Activated CD4-positive, alpha-beta T cell treated with anti-CD3 and anti-CD28 coated beads for 48 hours (primary cell): ENCODE data around the gene ZNF75A.
A peak's percentile ranks its signal among the peaks of the same experiment; 100 is the strongest.

Experiments
- DNase-seq: peaks from one replicate; pipeline ENCODE4 v3.0.0-alpha.2; 2020

ZNF75A gene

DNA sequence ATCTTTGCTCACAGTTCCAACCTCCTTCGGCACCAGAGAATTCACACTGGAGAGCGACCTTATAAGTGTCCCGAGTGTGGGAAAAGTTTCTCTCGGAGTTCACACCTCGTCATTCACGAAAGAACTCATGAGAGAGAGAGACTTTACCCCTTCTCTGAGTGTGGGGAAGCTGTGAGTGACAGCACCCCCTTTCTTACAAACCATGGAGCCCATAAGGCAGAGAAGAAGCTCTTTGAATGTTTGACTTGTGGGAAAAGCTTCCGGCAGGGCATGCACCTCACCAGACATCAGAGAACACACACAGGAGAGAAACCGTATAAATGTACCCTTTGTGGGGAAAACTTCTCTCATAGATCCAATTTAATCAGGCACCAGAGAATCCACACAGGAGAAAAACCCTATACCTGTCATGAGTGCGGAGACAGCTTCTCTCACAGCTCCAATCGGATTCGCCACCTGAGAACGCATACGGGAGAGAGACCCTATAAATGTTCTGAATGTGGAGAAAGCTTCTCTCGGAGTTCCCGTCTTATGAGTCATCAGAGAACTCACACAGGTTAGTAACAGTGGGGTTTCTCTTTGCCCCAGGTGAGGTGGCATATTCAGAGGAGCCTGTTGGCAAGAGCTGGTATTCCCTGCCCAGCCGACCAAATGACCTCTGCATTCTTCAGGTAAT, 15.2 kb upstream of the ZNF75A start:
- no peak for DNase-seq

- no peak for DNase-seq
These were observed 12.7 kb upstream of the ZNF75A start for GRCh38 chr16:3292604-3293003.

- no peak for DNase-seq
These were observed 10.1 kb upstream of the ZNF75A start for GRCh38 chr16:3295209-3295608.

DNA sequence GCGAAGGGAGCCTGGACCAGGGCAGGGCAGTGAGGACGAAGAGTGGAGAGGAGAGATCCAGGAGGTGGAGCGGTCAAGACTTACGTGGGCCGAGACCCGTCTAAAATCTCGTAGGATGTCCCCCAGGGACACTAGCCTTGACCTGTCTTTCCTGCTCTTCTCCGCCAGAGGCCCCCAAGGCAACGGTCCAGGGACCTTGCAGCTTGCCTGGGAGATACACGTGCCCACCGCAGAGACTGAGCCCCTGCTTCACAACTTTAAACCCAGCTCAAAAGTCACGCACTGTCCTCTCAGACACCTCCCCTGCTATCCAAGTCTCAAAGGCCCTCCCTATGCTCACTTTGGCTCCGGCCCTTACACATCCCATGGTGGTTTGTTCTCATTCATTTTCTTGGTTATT, 9.5 kb upstream of the ZNF75A start:
- DNase-seq, result no peak

- DNase-seq, result no peak
These were observed 927 bp upstream of the ZNF75A start for GRCh38 chr16:3304370-3304769.

- DNase-seq, result no peak
These were observed 781 bp downstream of the ZNF75A start for GRCh38 chr16:3306078-3306477.

GRCh38 chr16:3311496-3311895, 6.2 kb downstream of the ZNF75A start:
- no peak for DNase-seq

GRCh38 chr16:3317315-3317999, 12.2 kb downstream of the ZNF75A start:
- DNase-seq, result no peak

GRCh38 chr16:3321816-3322215, 16.5 kb downstream of the ZNF75A start:
- DNase-seq, result no peak

DNA sequence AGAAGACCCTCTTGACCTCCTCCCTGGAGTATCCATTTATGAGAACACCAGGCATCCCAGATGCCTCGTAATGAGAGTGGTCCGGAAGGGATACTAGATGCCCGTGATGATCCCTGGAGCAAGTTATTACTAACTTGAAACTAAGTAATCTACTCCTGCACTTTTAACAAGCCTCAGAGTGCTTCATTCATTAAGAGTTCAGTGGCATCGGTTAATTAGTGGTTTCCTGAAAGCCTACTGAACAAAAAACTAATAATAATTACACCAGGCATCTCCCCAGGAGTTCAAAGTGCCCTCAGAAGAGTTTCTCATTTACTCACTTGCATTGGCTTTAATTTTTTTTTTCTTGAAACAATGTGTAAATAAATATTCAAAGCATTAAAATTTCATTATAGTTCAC, 22.2 kb downstream of the ZNF75A start:
- no peak for DNase-seq

- no peak for DNase-seq
These were observed 22.8 kb downstream of the ZNF75A start for GRCh38 chr16:3328104-3328503.

GRCh38 chr16:3328643-3329042, 23.3 kb downstream of the ZNF75A start:
- no peak for DNase-seq

DNA sequence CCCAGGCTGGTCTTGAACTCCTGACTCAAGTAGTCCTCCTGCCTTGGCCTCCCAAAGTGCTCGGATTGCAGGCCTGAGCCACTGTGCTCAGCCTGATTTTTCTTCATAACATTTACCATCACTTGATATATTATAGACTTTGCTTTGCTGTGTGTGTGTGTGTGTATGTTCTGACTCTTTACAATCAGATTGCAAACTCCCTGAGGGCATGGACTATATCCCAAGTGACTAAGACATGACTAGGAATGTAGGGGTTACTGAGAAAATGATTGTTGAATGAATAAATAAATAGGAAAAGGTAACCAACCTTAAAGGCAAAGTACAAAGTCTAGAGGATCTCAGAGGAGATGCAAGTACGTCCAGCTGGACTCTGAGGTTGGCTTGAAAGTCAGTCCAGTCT, 40.7 kb downstream of the ZNF75A start:
- no peak for DNase-seq

DNA sequence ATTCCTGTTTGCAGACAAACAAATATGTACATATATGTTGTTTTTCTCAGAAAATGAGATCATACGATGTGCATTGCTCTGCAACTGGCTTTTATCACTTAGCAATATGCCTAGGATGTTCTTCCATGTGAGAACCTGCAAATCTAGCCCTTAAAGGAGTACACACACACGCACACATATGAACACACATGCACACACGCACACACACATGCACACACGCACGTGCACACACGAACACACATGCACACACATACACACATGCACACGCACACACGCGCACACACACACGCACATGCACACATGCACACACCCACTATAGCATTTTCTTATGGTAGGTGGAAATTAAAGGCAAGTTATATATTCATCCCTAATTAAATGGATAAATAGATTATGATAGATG, 42.3 kb downstream of the ZNF75A start:
- DNase-seq, result no peak

DNA sequence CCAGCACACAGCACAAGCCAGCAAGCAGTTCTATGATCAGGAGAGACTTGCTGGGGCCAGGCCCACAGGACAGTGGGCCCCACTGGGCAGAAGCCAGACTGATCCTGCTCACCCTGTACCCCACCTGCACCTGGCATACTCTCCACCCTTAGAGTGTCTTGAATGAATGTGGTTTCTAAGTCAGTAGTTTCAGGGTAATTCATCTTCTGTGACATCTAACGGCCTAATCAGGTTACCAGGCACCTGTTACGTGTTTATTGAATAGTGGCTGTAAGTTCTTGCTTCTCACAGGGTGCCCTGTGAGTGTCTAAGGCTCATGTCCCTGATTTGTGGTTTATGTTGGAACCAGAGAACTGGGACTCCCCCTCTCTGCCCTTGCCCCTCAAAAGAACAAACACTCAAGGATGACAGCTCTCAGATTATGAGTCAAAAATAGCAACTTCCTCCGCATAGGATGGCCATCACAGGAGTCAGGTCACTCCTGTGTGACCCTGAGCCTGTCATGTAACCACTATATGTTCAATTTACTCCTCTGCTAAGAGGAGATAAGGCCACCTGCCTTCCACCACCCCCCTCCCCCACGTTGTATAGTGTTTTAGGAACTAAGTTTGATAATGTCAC, 43.4 kb downstream of the ZNF75A start:
- no peak for DNase-seq

- no peak for DNase-seq
These were observed 43.9 kb downstream of the ZNF75A start for GRCh38 chr16:3349175-3349574.

GRCh38 chr16:3355589-3355988, 50.3 kb downstream of the ZNF75A start, which contains the start of gene OR2C1:
OR2C1 (plus strand) TSS chr16:3355889; CDS start chr16:3355941, 52 bp downstream.
- DNase-seq, result no peak

- DNase-seq, result no peak
These were observed 50.8 kb downstream of the ZNF75A start for GRCh38 chr16:3356118-3356517.

DNA sequence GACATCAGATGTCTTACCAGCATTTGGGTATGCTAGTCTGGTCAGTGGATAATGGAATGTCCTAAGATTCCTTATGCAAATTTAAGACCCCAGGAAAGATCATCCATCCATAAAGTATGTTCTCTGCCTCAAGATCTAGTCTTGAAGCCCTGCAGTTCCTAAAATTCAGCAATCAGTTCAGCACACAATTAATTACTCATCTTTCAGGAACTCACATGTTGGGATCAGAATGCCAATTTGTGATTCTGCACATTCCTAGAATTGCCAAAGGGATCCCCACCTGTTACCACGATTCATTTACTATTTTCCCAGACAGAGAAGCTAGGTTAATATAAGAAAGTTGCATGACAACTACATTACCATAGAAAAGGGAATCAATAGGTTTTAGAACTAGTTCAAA, 53.6 kb downstream of the ZNF75A start:
- no peak for DNase-seq

DNA sequence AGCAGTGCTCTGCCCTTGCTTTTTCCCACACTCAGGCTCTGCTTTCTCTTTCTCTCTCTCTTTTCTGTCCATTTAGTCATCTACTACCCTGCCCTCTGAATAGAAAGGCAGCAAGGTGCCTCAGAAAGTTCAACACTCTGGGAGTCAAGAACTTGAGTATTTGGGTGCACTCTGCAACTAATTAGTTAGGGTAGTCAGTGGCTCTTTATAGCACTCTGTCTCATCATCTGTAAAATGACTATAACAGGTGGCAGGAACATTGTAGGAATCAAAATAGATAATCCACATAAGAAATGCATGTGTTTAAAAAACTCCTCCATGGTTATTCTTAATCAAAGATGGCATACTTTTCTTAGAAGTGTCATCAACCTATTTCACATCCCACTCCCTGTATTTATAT, 57.6 kb downstream of the ZNF75A start:
- DNase-seq, result no peak

GRCh38 chr16:3363793-3364192, 58.5 kb downstream of the ZNF75A start:
- DNase-seq, result no peak

GRCh38 chr16:3364774-3365427, 59.6 kb downstream of the ZNF75A start:
- DNase-seq, result peak; percentile 92
